GM12801 (cell line): ENCODE data around the gene SDR9C7.

Experiments used
- TF ChIP-seq, protein P1 (sequence below): IDR thresholded peaks from one replicate; pipeline ENCODE4 v1.5.1; 2011; ENCODE audit warnings: control low read depth; ENCODE audit not compliant: insufficient read length; ENCODE audit errors: extremely low read depth

SDR9C7 gene

GRCh38 chr12:56885316-56885715 is 48.9 kb downstream of the SDR9C7 start:
- TF ChIP-seq, protein P1, sequence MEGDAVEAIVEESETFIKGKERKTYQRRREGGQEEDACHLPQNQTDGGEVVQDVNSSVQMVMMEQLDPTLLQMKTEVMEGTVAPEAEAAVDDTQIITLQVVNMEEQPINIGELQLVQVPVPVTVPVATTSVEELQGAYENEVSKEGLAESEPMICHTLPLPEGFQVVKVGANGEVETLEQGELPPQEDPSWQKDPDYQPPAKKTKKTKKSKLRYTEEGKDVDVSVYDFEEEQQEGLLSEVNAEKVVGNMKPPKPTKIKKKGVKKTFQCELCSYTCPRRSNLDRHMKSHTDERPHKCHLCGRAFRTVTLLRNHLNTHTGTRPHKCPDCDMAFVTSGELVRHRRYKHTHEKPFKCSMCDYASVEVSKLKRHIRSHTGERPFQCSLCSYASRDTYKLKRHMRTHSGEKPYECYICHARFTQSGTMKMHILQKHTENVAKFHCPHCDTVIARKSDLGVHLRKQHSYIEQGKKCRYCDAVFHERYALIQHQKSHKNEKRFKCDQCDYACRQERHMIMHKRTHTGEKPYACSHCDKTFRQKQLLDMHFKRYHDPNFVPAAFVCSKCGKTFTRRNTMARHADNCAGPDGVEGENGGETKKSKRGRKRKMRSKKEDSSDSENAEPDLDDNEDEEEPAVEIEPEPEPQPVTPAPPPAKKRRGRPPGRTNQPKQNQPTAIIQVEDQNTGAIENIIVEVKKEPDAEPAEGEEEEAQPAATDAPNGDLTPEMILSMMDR, result no peak

GRCh38 chr12:56884421-56884820 is 49.8 kb downstream of the SDR9C7 start:
- TF ChIP-seq, protein P1, result no peak

- TF ChIP-seq, protein P1, result no peak
Measured at GRCh38 chr12:56880125-56880992, 53.8 kb downstream of the SDR9C7 start.

DNA sequence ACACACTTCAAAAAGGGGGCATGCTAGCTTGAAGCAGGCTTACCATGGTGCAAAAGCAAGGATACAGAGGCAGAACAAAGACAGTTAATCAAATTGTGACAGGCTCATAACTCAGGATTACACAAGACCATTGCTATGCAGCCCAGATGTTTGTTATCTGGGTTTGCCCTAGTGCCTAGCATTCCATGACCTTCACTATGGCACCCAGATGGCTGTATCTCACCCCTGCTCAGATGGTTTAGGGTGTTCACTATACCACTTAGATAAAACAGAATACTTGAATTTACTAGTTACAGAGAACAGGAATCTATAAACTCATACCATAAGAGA is 56.2 kb downstream of the SDR9C7 start:
- TF ChIP-seq, protein P1, result no peak

DNA sequence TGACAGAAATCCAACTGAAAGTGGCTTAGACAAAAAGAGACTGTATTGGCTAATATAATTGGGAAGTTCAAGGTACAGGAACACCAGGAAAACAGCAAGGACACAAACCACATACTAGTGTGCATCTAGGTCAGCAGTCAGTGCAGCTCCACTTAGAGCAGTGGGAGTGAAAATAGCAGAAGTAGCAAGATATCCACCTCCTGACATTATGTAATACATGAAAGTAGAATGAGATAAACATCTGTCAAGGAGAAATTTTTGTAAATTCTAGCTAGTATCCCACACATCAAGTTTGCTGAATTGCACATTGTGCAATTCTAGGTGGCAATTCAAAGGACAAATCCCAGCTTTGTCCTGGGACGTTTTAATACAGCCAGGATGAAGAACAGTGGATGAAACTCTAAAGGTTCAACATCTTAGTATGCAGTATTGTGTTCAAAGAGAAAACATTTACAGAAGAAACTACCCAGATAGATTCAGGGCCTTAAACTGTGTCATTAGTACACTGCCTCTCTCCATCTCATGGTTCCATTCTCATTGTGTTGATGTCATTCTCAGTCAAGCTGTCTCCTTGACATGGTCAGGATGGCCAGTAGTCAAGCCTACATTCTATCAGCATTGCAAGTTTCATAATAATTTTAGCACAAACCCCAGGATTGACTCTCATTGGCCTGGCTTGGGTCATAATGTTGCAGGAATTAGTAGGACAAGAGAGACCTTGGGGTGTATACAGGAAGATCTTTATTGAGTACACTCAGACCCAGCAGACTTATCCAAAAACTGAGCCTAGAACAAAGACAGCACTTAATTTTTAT is 56.8 kb downstream of the SDR9C7 start:
- TF ChIP-seq, protein P1, result no peak

DNA sequence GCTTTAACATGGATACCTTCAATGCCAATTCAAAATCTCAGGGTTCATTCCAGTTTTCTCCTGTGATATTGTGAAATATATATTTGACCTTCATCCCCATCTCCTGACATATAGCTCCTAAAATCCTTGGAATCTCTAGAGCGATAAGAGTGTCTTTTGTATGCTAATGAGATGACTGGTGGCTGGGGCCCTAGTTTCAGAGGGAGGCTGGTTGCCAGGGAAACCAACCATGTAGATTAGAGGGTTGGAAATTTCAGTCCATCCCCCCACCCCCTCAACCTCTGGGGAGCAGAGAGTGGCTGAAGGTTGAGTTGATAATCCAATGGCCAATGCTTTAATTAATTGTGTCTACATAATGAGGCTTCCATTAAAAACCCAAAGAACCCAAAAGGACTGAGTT is 59.4 kb downstream of the SDR9C7 start:
- TF ChIP-seq, protein P1, result no peak

DNA sequence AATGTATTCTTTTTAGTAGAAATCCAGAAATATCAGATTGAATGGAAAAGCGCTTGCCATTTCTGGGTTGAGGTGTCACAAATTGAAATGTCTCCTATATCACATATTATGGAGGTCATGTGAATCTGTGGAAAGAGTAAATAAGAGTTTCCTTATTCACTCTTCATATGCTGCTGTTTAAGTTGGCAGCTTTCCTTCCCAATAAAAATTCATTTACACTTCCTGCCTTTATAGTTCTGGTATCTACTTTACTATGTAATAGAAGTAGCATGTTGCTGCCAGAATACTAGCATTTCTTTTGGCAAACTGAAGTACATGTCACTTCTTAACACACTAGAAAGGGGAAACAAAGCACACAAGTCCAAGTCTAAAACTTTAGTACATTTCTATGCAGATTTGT is 60.8 kb downstream of the SDR9C7 start:
- TF ChIP-seq, protein P1, result no peak
